K562 (cell line): ENCODE results near the gene RNF40. TPM values are rescaled to one million over a fixed set of nuclear protein-coding genes. Genes with fewer than 3 reads are reported as not detected.

Experiments used
- CCAR2 ChIP-seq: fragments of 200-400 bp; formaldehyde crosslinking; IDR thresholded peaks from 2 replicates; pipeline ENCODE4 v1.6.1; 2017; ENCODE audit warnings: mild to moderate bottlenecking, low read depth, low read length
- KAT2B ChIP-seq: IDR thresholded peaks from one replicate; pipeline ENCODE4 v1.6.1; 2012; ENCODE audit warnings: low read depth, mild to moderate bottlenecking, control low read depth, inconsistent platforms, low read length, moderate library complexity
- MIER1 ChIP-seq: fragments of 450-650 bp; IDR thresholded peaks from 2 replicates; pipeline ENCODE4 v1.6.1; 2016; ENCODE audit warnings: antibody characterized with exemption, mild to moderate bottlenecking, low read depth
- NFIC ChIP-seq: fragments of 450-650 bp; IDR thresholded peaks from 2 replicates; pipeline ENCODE4 v1.6.1; 2017; ENCODE audit warnings: mild to moderate bottlenecking, inconsistent platforms
- OTX1 ChIP-seq: fragments of 450-650 bp; formaldehyde crosslinking; IDR thresholded peaks from 2 replicates; pipeline ENCODE4 v1.4.0; 2022; ENCODE audit warnings: mild to moderate bottlenecking
- POU5F1 ChIP-seq: fragments of 150-350 bp; IDR thresholded peaks from 2 replicates; pipeline ENCODE4 v1.6.1; 2014; ENCODE audit warnings: borderline replicate concordance, low read length, low read depth, mild to moderate bottlenecking; ENCODE audit not compliant: partially characterized antibody
- PRPF4 ChIP-seq: fragments of 200-400 bp; formaldehyde crosslinking; IDR thresholded peaks from one replicate; pipeline ENCODE4 v1.6.1; 2017; ENCODE audit warnings: low read length, low read depth, mild to moderate bottlenecking; ENCODE audit not compliant: insufficient read depth, poor library complexity, severe bottlenecking
- SREBF2 ChIP-seq: sonication (generic); formaldehyde crosslinking; IDR thresholded peaks from 2 replicates; pipeline ENCODE4 v1.4.0; 2020; ENCODE audit warnings: mild to moderate bottlenecking, missing genetic modification reagents
- TAF15 ChIP-seq: fragments of 200-400 bp; formaldehyde crosslinking; IDR thresholded peaks from 2 replicates; pipeline ENCODE4 v1.6.1; 2017; ENCODE audit warnings: mild to moderate bottlenecking, low read depth, low read length, moderate library complexity
- ZNF311 ChIP-seq: fragments of 250-450 bp; sonication (Bioruptor Pico); IDR thresholded peaks from 2 replicates; pipeline ENCODE4 v1.4.0; 2020; ENCODE audit warnings: mild to moderate bottlenecking, moderate library complexity
- ZNF316 ChIP-seq: fragments of 450-650 bp; IDR thresholded peaks from 2 replicates; pipeline ENCODE4 v1.6.1; 2016
- polyA plus RNA-seq, 8 experiments: library from polyadenylated mRNA; depleted of rRNA in 4 of 8; stranded (reverse) in 5 of 8; unstranded in 3 of 8; fragments of >200 nt; fragmentation: Nextera tagmentation in 2 of 8; fragmentation: Illumina TruSeq in 1 of 8; extraction: Ambion mirVana in 2 of 8; extraction: Trizol in 1 of 8; gene quantifications; 2 replicates each; pipeline versions ENCODE4 v1.2.1 to v1.2.3, GENCODE V29; 2011 to 2014; ENCODE audit warnings: inconsistent platforms in 1 of 8, missing spikeins in 1 of 8
- total RNA-seq, 7 experiments: library from RNA; depleted of rRNA in 6 of 7; stranded (reverse); fragments of >200 nt in 6 of 7; fragmentation: Illumina TruSeq in 2 of 7; extraction: Trizol in 2 of 7; gene quantifications; 2 replicates each; pipeline versions ENCODE4 v1.2.1 to v1.2.3, GENCODE V29; 2011 to 2021; ENCODE audit warnings: low replicate concordance in 1 of 7
- TF ChIP-seq, protein P1 (sequence below): fragments of 450-650 bp; IDR thresholded peaks from 2 replicates; pipeline ENCODE4 v1.6.1; 2016; ENCODE audit warnings: mild to moderate bottlenecking, moderate library complexity
- TF ChIP-seq, protein P2 (sequence below): sonication (generic); formaldehyde crosslinking; IDR thresholded peaks from 2 replicates; pipeline ENCODE4 v1.8.0; 2022; ENCODE audit warnings: mild to moderate bottlenecking, missing genetic modification reagents

Gene RNF40
- total and polyA plus RNA-seq, 9 of the 15 experiments (the other 6 are each of a cell fraction or from before 2014, with no cell fraction given): 6.2 to 129 (median 81.5) TPM

DNA sequence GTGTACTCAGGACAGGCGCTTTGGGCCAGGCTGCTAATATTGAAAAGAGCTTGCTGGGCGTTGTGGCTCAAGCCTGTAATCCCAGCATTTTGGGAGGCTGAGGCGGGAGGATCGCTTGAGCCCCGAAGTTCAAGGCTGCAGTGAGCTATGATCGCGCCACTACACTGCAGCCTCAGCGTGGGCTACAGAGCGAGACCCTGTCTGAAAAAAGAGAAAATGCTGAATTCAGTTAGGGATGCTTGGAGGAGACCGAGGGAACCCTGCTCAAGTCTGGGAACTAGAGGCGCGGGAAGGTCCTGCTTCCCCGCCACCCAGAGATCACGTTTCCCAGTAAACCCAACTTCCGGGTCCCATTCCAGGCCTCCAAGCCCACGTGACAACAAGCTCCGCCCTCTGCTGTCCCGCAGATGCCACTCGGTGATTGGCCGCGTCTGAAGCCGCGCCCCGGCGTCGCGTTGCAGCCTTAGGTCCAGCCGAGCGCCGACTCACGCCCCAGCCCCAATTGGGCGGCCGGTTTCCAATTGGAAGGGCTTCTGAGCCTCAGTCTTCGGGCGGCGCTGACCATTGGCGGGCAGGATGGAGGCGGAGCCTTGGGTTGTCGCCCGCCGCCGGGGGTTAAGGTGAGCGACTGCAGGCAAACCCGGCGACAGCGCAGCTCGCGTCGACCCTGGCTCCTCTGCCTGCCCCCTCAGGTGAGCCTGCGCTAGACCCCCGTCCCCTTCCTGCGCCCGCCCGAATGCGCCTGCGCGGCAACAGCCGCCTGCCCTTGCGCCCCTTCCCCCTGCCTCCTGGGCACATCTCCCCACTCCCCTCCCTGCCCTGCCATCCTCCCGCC, 14.1 kb upstream of the RNF40 start, which contains the start of gene PHKG2 (continued):
- TF ChIP-seq, protein P1, sequence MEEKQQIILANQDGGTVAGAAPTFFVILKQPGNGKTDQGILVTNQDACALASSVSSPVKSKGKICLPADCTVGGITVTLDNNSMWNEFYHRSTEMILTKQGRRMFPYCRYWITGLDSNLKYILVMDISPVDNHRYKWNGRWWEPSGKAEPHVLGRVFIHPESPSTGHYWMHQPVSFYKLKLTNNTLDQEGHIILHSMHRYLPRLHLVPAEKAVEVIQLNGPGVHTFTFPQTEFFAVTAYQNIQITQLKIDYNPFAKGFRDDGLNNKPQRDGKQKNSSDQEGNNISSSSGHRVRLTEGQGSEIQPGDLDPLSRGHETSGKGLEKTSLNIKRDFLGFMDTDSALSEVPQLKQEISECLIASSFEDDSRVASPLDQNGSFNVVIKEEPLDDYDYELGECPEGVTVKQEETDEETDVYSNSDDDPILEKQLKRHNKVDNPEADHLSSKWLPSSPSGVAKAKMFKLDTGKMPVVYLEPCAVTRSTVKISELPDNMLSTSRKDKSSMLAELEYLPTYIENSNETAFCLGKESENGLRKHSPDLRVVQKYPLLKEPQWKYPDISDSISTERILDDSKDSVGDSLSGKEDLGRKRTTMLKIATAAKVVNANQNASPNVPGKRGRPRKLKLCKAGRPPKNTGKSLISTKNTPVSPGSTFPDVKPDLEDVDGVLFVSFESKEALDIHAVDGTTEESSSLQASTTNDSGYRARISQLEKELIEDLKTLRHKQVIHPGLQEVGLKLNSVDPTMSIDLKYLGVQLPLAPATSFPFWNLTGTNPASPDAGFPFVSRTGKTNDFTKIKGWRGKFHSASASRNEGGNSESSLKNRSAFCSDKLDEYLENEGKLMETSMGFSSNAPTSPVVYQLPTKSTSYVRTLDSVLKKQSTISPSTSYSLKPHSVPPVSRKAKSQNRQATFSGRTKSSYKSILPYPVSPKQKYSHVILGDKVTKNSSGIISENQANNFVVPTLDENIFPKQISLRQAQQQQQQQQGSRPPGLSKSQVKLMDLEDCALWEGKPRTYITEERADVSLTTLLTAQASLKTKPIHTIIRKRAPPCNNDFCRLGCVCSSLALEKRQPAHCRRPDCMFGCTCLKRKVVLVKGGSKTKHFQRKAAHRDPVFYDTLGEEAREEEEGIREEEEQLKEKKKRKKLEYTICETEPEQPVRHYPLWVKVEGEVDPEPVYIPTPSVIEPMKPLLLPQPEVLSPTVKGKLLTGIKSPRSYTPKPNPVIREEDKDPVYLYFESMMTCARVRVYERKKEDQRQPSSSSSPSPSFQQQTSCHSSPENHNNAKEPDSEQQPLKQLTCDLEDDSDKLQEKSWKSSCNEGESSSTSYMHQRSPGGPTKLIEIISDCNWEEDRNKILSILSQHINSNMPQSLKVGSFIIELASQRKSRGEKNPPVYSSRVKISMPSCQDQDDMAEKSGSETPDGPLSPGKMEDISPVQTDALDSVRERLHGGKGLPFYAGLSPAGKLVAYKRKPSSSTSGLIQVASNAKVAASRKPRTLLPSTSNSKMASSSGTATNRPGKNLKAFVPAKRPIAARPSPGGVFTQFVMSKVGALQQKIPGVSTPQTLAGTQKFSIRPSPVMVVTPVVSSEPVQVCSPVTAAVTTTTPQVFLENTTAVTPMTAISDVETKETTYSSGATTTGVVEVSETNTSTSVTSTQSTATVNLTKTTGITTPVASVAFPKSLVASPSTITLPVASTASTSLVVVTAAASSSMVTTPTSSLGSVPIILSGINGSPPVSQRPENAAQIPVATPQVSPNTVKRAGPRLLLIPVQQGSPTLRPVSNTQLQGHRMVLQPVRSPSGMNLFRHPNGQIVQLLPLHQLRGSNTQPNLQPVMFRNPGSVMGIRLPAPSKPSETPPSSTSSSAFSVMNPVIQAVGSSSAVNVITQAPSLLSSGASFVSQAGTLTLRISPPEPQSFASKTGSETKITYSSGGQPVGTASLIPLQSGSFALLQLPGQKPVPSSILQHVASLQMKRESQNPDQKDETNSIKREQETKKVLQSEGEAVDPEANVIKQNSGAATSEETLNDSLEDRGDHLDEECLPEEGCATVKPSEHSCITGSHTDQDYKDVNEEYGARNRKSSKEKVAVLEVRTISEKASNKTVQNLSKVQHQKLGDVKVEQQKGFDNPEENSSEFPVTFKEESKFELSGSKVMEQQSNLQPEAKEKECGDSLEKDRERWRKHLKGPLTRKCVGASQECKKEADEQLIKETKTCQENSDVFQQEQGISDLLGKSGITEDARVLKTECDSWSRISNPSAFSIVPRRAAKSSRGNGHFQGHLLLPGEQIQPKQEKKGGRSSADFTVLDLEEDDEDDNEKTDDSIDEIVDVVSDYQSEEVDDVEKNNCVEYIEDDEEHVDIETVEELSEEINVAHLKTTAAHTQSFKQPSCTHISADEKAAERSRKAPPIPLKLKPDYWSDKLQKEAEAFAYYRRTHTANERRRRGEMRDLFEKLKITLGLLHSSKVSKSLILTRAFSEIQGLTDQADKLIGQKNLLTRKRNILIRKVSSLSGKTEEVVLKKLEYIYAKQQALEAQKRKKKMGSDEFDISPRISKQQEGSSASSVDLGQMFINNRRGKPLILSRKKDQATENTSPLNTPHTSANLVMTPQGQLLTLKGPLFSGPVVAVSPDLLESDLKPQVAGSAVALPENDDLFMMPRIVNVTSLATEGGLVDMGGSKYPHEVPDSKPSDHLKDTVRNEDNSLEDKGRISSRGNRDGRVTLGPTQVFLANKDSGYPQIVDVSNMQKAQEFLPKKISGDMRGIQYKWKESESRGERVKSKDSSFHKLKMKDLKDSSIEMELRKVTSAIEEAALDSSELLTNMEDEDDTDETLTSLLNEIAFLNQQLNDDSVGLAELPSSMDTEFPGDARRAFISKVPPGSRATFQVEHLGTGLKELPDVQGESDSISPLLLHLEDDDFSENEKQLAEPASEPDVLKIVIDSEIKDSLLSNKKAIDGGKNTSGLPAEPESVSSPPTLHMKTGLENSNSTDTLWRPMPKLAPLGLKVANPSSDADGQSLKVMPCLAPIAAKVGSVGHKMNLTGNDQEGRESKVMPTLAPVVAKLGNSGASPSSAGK: no peak; the same call in 1 of the 2 replicates
- peak; percentile 79; the same call in 1 of the 2 replicates for TF ChIP-seq OTX1 (CRISPR knock-in tag)
- no peak for TF ChIP-seq MIER1
- no peak for TF ChIP-seq ZNF311 (CRISPR knock-in tag)
- no peak for TF ChIP-seq TAF15
- TF ChIP-seq SREBF2 (CRISPR knock-in tag): no peak
- TF ChIP-seq PRPF4: no peak
- no peak for TF ChIP-seq KAT2B
- TF ChIP-seq CCAR2: no peak
- TF ChIP-seq, protein P2, sequence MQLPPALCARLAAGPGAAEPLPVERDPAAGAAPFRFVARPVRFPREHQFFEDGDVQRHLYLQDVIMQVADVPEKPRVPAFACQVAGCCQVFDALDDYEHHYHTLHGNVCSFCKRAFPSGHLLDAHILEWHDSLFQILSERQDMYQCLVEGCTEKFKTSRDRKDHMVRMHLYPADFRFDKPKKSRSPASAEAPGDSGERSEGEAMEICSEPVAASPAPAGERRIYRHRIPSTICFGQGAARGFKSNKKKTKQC (CRISPR knock-in tag): no peak; the same call in 1 of the 2 replicates
- no peak for TF ChIP-seq POU5F1
- no peak for TF ChIP-seq ZNF316
- TF ChIP-seq NFIC: no peak
